ENCODE data around the gene AGBL3. TPM values are rescaled to one million over a fixed set of nuclear protein-coding genes. Genes with fewer than 3 reads are reported as not detected.
"Not testable (repeated sequence)": the region's sequence is repeated elsewhere in the genome, so short reads cannot be mapped to it uniquely, and the experiment has no call there.

AGBL3 gene
- total and polyA plus RNA-seq, 8 donors: 2.7 to 15.3 (median 11.3) TPM

GRCh38 chr7:135170274-135170997 lies 184.1 kb downstream of the AGBL3 start, which contains the start of gene CYREN:
TSS of gene CYREN (minus strand) at chr7:135170707. CDS start at chr7:135168922, 1,785 bp downstream.
- TF ChIP-seq CTCF (IDR thresholded peaks at IDR 0.05): peak; percentile 50 to 57
- intact Hi-C loops (cut with DNase I): no loop called here
- peaks cover 8 to 54% of the 10 kb centered on the region in 2 donors for H3K4me1 ChIP-seq

GRCh38 chr7:135170998-135171481 lies 184.7 kb downstream of the AGBL3 start:
- peaks cover 8 to 48% of the 10 kb centered on the region in 2 donors for H3K4me1 ChIP-seq
- H3K27ac ChIP-seq: peak overlapping the region; percentile 92 to 100
- H3K4me3 ChIP-seq: peak overlapping the region; percentile 57 to 85
- H3K9me3 ChIP-seq; DNase-seq; intact Hi-C loops (cut with DNase I); H3K27me3 ChIP-seq; ATAC-seq: not testable (repeated sequence)
- H3K36me3 ChIP-seq: peaks cover 0 to 25% of the 10 kb centered on the region in 2 donors

More at GRCh38 chr7:135170274-135170997, 184.1 kb downstream of the AGBL3 start, which contains the start of gene CYREN:
- peak; percentile 88 to 99 (median 95) for DNase-seq
- Histone ChIP-seq H3K27ac (peak within 1 kb of the TSS; percentile 92 to 100), H3K36me3 (peaks cover 0 to 31% of the 10 kb centered on the region in 2 donors), H3K9me3 (no peaks in the 10 kb centered on the region), H3K4me3 (peak within 1 kb of the TSS; percentile 57 to 85), H3K27me3 (no peaks in the 10 kb centered on the region)
- ATAC-seq: peak; percentile 95

- H3K36me3 ChIP-seq: peaks cover 0 to 18% of the 10 kb centered on the region in 2 donors
- intact Hi-C loops (cut with DNase I); H3K27me3 ChIP-seq; H3K9me3 ChIP-seq: not testable (repeated sequence)
- ATAC-seq (peak; percentile 25), DNase-seq (peak in 2 of 4 donors; percentile 71 to 85)
- H3K27ac ChIP-seq: peak overlapping the region; percentile 92 to 100
- H3K4me1 ChIP-seq: peaks cover 8 to 41% of the 10 kb centered on the region in 2 donors
- H3K4me3 ChIP-seq: peak overlapping the region in 1 of 2 donors; percentile 85
Observed at GRCh38 chr7:135171581-135172291, 185.4 kb downstream of the AGBL3 start.

GRCh38 chr7:135173916-135174315 lies 187.6 kb downstream of the AGBL3 start:
- peaks cover 3 to 20% of the 10 kb centered on the region in 2 donors for H3K4me1 ChIP-seq
- ATAC-seq; H3K27me3 ChIP-seq; H3K9me3 ChIP-seq; DNase-seq; H3K36me3 ChIP-seq; H3K27ac ChIP-seq; intact Hi-C loops (cut with DNase I); H3K4me3 ChIP-seq: not testable (repeated sequence)

GRCh38 chr7:135174941-135175340 lies 188.6 kb downstream of the AGBL3 start:
- Histone ChIP-seq H3K4me3 (no peak overlapping the region), H3K36me3 (no peaks in the 10 kb centered on the region), H3K27ac (no peak overlapping the region), H3K27me3 (no peaks in the 10 kb centered on the region), H3K9me3 (peaks cover 0 to 10% of the 10 kb centered on the region in 2 donors), H3K4me1 (peaks cover 3 to 10% of the 10 kb centered on the region in 2 donors)
- intact Hi-C loops (cut with DNase I): no loop called here
- TF ChIP-seq CTCF (IDR thresholded peaks at IDR 0.05): no peak
- no peak for ATAC-seq
- DNase-seq: no peak

- Histone ChIP-seq H3K4me1 (peaks cover 3 to 7% of the 10 kb centered on the region in 2 donors), H3K9me3 (peaks cover 0 to 20% of the 10 kb centered on the region in 2 donors), H3K36me3 (peaks cover 0 to 8% of the 10 kb centered on the region in 2 donors), H3K27ac (no peak overlapping the region), H3K27me3 (no peaks in the 10 kb centered on the region), H3K4me3 (no peak overlapping the region)
- no peak for ATAC-seq
- no peak for TF ChIP-seq CTCF (IDR thresholded peaks at IDR 0.05)
- intact Hi-C loops (cut with DNase I): no loop called here
- DNase-seq: no peak
Observed at GRCh38 chr7:135175931-135176330, 189.6 kb downstream of the AGBL3 start.
